Ureter (tissue), 1 donor: ENCODE measurements around the gene ABCD2. TPM values are rescaled to one million over a fixed set of nuclear protein-coding genes. Genes with fewer than 3 reads are reported as not detected.
"Not testable (repeated sequence)": the region's sequence is repeated elsewhere in the genome, so short reads cannot be mapped to it uniquely, and the experiment has no call there.

Experiments
- DNase-seq: peaks from one replicate; pipeline ENCODE4 v3.0.0-alpha.2; 2020; ENCODE audit warnings: low spot score
- total RNA-seq: library from RNA; stranded (reverse); gene quantifications from one replicate; pipeline ENCODE4 v1.2.4, GENCODE V29; 2023
- donor health status: DM: yes; HTN: yes; CAD: no.

The ABCD2 gene
- total RNA-seq, 1 donor from 2014 or later, result 4.6 TPM

DNA sequence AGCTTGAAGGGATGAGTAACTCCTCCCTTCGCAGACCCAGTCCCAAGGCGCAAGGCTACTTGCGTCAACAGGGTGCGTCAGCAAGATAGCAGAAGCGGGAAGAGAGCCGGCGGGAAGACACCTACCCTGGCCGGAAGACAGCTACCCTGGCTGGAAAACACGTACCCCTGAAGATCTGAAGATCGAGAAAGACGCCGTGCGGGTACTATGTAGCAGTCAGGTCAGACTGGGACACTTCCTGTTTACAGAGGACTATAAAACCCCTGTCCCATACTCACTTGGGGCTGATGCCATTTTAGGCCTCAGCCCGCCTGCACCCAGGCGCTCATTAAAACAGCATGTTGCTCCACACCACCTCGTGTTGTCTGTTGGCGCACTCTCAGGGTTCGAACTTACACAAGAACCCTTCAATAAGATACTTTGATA lies 80.9 kb downstream of the ABCD2 start:
- no peak for DNase-seq

DNA sequence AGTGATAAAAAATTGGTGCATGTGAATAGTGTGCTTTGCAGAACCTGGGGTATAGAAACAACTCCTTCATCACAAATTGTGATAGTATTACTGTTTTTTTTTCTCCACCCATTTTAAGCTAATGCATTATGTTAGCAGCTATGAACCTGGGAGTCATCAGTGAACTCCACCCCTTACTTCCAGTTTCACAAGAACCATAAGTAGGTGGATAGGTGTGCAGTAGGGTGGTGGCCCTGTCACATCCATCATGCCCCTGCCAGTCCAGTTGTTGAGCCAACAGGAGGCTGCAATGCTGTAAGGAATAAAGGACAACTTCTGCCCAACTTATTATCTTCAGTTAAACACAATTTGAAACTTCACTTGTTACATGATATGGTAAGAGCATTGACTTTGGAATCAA lies 85.7 kb downstream of the ABCD2 start:
- no peak for DNase-seq

DNA sequence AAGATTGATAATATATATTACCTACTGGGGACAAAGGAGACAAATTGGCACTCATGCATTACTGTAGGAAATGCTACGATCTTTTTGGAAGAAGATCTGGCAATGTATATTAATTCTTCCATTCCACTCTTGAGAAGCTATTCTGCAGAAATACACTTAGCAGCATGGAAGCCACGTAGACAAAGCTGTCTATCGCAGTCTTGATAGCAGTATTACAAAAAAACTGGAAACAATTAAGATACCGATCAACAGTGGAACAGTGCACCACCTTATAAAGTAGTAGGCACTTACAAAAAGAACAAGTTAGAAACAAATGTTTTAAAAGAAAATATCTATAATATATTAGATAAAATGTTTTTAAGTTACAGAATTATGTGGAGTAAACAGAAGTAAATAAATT lies 87.2 kb downstream of the ABCD2 start:
- DNase-seq, result no peak

DNA sequence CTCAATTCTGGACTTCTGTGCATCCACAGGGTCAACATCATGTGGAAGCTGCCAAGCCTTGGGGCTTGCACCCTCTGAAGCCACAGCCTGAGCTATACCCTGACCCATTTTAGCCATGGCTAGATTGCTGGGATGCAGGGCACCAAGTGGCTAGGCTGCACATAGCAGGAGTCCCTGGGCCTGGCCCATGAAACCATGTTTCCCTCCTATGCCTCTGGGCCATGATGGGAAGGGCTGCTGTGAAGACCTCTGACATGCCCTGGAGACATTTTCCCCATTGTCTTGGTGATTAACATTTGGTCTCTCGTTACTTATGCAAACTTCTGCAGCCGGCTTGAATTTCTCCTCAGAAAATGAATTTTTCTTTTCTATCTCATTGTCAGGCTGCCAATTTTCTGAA lies 92.6 kb downstream of the ABCD2 start:
- no peak for DNase-seq

DNA sequence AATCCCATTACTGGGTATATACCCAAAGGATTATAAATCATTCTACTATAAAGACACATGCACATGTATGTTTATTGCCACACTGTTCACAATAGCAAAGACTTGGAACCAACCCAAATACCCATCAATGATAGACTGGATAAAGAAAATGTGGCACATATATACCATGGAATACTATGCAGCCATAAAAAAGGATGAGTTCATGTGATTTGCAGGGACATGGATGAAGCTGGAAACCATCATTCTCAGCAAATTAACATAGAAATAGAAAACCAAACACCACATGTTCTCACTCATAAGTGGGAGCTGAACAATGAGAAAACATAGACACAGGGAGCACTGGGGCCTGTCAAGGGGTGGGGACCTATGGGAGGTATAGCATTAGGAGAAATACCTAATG lies 97.4 kb downstream of the ABCD2 start:
- DNase-seq, result not testable (repeated sequence)

DNA sequence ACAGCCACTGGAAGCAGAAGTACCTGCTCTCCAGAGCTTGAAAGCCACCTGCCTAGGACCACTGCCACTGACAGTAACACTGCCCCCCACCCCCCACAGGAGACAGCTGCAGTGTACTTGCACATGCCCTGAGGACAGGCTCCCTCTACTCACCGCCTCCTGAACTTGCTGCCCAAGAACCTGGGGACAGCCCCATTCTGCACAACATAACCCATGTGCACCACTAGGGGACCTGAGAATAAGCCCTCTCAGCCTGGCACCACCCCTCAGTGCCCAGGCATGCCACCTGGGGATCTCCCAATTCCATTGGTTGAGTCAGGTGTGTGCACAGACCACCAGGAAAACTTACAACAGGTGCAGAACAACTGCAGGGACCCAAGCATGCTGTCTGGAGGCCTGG lies 109.6 kb downstream of the ABCD2 start:
- no peak for DNase-seq

DNA sequence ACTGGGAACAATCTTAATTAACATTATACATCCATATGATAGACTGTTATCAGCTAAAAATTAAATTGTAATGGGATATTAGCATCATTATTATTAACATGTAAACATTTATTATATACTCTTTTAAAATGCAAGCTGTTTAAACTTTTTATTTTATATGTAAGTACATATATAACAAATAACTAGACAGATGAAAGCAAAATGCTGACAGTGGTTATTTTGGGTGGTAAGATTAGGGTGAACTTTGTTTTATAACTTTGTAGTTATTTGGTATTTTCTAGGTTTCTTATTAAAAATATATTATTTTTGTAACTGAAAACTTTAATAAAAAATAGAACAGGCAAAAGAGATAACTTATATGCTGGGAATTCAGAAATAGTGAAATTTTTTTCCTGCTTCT lies 114.0 kb downstream of the ABCD2 start:
- no peak for DNase-seq

DNA sequence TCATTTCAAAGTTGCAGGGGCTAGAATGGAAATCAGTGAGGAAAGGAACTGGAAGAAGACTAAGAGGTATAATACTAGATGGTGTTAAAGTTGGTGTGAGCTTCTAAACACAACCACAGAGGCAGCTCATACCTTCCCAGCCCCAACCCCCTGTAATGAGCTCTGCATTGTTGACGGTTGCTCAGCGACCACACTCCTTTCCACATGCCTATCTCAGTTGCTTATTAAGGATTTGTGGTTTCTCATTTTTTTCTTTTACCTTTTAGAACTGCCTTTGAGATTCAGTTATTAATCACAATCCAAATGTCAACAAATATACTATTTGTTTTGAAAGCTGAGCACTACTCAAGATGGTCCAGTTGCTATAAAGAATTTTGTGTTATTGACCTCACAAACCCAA lies 114.6 kb downstream of the ABCD2 start:
- no peak for DNase-seq

DNA sequence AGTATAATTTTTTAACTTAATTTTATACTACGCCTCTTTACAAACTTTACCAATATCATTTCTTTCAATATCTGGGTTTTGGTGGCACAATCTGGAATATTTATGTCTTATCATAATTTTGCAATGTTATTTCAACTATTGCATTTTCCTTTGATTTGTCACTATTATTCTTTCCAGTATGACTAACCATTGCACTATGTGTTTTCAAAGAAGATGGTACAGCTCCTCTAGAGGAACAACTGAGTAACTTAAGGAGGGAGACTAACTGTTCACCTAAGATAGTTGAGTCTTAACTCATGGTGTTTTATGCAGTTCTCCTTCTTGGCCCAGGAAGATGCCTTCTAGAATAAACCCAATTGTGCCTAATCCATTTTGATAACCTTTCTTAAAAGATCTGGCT lies 116.2 kb downstream of the ABCD2 start:
- DNase-seq, result no peak

DNA sequence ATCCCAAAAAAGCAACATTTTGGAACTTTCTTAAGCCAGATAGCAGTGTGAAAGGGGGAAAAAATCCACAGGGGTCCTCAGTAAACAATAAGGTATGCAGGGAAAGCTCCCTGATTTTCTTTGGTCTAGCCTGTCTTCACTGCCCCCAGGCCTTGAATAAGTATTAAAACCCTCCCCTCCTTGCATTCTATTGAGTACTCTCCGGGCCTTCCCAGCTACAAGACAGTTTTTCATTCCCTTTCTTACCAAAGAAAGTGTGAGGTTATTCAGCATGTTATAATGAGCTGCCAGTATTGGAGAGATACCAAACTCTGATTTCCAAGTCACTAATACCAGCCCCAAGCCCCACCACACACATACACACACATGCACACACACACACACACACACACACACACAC lies 116.9 kb downstream of the ABCD2 start:
- DNase-seq, result no peak

Other genes starting within 250 kb of the ABCD2 start
- gene KIF21A, start 176.7 kb downstream of the ABCD2 start, total RNA-seq, result 27.7 TPM